IMR-90 (cell line): Measurements from ENCODE around the gene URI1. TPM values are rescaled to one million over a fixed set of nuclear protein-coding genes. Genes with fewer than 3 reads are reported as not detected.

ENCODE experiments used
- ATAC-seq: fragments of 200-7000 bp; cut with Tn5 transposase; 2 replicates; pipeline ENCODE4 v1.9.1; 2020; ENCODE audit warnings: low read depth, mild to moderate bottlenecking, moderate library complexity
- BruUV-seq: library from RNA; stranded (reverse); fragments of 400-500 nt; replicated peaks from 2 replicates; lab custom pipeline; 2021; lab: Mats Ljungman, UMichigan
- CTCF ChIA-PET: fragments of 300-600 bp; formaldehyde crosslinking; extraction: SDS; loops from one replicate; lab custom pipeline; 2021; ENCODE audit warnings: antibody characterized with exemption; lab: Yijun Ruan, JAX
- POLR2A ChIA-PET: fragments of 300-600 bp; sonication (Branson Sonifier 250); formaldehyde crosslinking; loops from one replicate; lab custom pipeline; 2022; ENCODE audit warnings: antibody characterized with exemption; ENCODE audit not compliant: unreplicated experiment; lab: Charles Lee
- DNase-seq: peaks from one replicate; pipeline ENCODE4 v3.0.0; 2013
- H2AFZ ChIP-seq: replicated peaks from 2 replicates; pipeline ENCODE3; 2013; ENCODE audit warnings: low read length, mild to moderate bottlenecking; ENCODE audit not compliant: poor library complexity
- H2AK5ac ChIP-seq: 2 replicates; pipeline ENCODE4 v1.6.1; 2013; ENCODE audit warnings: low read depth, low read length, inconsistent platforms
- H2AK9ac ChIP-seq: replicated peaks from 2 replicates; pipeline ENCODE3; 2013; ENCODE audit warnings: mild to moderate bottlenecking, low read depth, low read length, moderate library complexity; ENCODE audit not compliant: poor library complexity
- H2BK120ac ChIP-seq: 2 replicates; pipeline ENCODE4 v1.6.1; 2013; ENCODE audit warnings: low read depth, low read length, inconsistent platforms
- H2BK15ac ChIP-seq: 3 replicates; pipeline ENCODE4 v1.6.1; 2013; ENCODE audit warnings: low read depth, low read length, inconsistent platforms
- H2BK20ac ChIP-seq: 2 replicates; pipeline ENCODE4 v1.6.1; 2013; ENCODE audit warnings: low read depth, mild to moderate bottlenecking, inconsistent platforms, low read length, moderate library complexity
- H2BK5ac ChIP-seq: 2 replicates; pipeline ENCODE4 v1.6.1; 2013; ENCODE audit warnings: mild to moderate bottlenecking, low read depth, low read length, inconsistent platforms; ENCODE audit not compliant: poor library complexity, severe bottlenecking
- H3K14ac ChIP-seq: replicated peaks from 2 replicates; pipeline ENCODE4 v1.6.1; 2013; ENCODE audit warnings: low read depth, low read length, inconsistent platforms
- H3K18ac ChIP-seq: 2 replicates; pipeline ENCODE4 v1.6.1; 2013; ENCODE audit warnings: low read depth, low read length, control low read depth
- H3K23ac ChIP-seq: 2 replicates; pipeline ENCODE4 v1.6.1; 2013; ENCODE audit warnings: low read depth, low read length, inconsistent platforms
- H3K27ac ChIP-seq: 2 replicates; pipeline ENCODE4 v1.5.1; 2013; ENCODE audit warnings: mild to moderate bottlenecking, control low read depth, low read length; ENCODE audit not compliant: insufficient read depth
- H3K27me3 ChIP-seq: 2 replicates; pipeline ENCODE4 v1.6.1; 2013; ENCODE audit warnings: low read length; ENCODE audit not compliant: control insufficient read depth, insufficient read depth
- H3K36me3 ChIP-seq: 2 replicates; pipeline ENCODE4 v1.6.1; 2013; ENCODE audit warnings: low read length, mixed read lengths; ENCODE audit not compliant: control insufficient read depth, insufficient read depth
- H3K4ac ChIP-seq: 2 replicates; pipeline ENCODE4 v1.6.1; 2013; ENCODE audit warnings: low read depth, low read length, inconsistent platforms
- H3K4me1 ChIP-seq: 2 replicates; pipeline ENCODE4 v1.6.1; 2013; ENCODE audit warnings: low read length, mixed read lengths; ENCODE audit not compliant: control insufficient read depth, insufficient read depth
- H3K4me2 ChIP-seq: 2 replicates; pipeline ENCODE4 v1.6.1; 2013; ENCODE audit warnings: low read depth, mild to moderate bottlenecking, control low read depth, low read length, moderate library complexity
- H3K4me3 ChIP-seq: 2 replicates; pipeline ENCODE4 v1.5.1; 2013; ENCODE audit warnings: low read depth, mild to moderate bottlenecking, control low read depth, low read length, moderate library complexity; ENCODE audit not compliant: insufficient read depth
- H3K56ac ChIP-seq: 2 replicates; pipeline ENCODE4 v1.6.1; 2013; ENCODE audit warnings: low read length, inconsistent platforms; ENCODE audit not compliant: insufficient read depth; ENCODE audit errors: extremely low read depth
- H3K79me1 ChIP-seq, 2 experiments: 2 replicates each; pipeline ENCODE4 v1.6.1; 2013; ENCODE audit warnings: low read length in 2 of 2, inconsistent platforms in 1 of 2, low read depth in 1 of 2
- H3K9ac ChIP-seq: 2 replicates; pipeline ENCODE4 v1.6.1; 2013; ENCODE audit warnings: low read depth, low read length, control low read depth
- H3K9me1 ChIP-seq: 2 replicates; pipeline ENCODE4 v1.6.1; 2013; ENCODE audit warnings: low read length, inconsistent platforms; ENCODE audit not compliant: insufficient read depth
- H3K9me3 ChIP-seq: 2 replicates; pipeline ENCODE4 v1.6.1; 2013; ENCODE audit warnings: low read length; ENCODE audit not compliant: control insufficient read depth, insufficient read depth
- H4K20me1 ChIP-seq: 2 replicates; pipeline ENCODE4 v1.6.1; 2013; ENCODE audit warnings: low read length, inconsistent platforms; ENCODE audit not compliant: insufficient read depth
- H4K5ac ChIP-seq: 2 replicates; pipeline ENCODE4 v1.6.1; 2013; ENCODE audit warnings: mild to moderate bottlenecking, low read depth, low read length, control low read depth
- H4K8ac ChIP-seq, 2 experiments: 2 replicates each; pipeline ENCODE4 v1.6.1; 2013; ENCODE audit warnings: low read depth in 2 of 2, low read length in 2 of 2, control low read depth in 1 of 2, inconsistent platforms in 1 of 2
- H4K91ac ChIP-seq: 2 replicates; pipeline ENCODE4 v1.6.1; 2013; ENCODE audit warnings: low read depth, low read length, inconsistent platforms; ENCODE audit not compliant: insufficient read depth
- BHLHE40 ChIP-seq: fragments of 150-350 bp; IDR thresholded peaks from 2 replicates; pipeline ENCODE4 v1.6.1; 2016; ENCODE audit warnings: mild to moderate bottlenecking, low read depth, low read length
- CEBPB ChIP-seq: IDR thresholded peaks from 2 replicates; pipeline ENCODE4 v1.6.1; 2012; ENCODE audit warnings: low read depth, low read length, improper control_type of control experiment
- CTCF ChIP-seq: conservative IDR thresholded peaks from 2 replicates; pipeline ENCODE4 v1.5.1; 2012; ENCODE audit warnings: mild to moderate bottlenecking, low read depth, low read length, improper control_type of control experiment
- ELK1 ChIP-seq: fragments of 150-350 bp; IDR thresholded peaks from 2 replicates; pipeline ENCODE4 v1.6.1; 2016; ENCODE audit warnings: low read depth, mild to moderate bottlenecking, low read length, moderate library complexity, borderline replicate concordance
- FOS ChIP-seq: fragments of 150-350 bp; IDR thresholded peaks from 2 replicates; pipeline ENCODE4 v1.6.1; 2016; ENCODE audit warnings: low read depth, low read length
- MAFK ChIP-seq: IDR thresholded peaks from 2 replicates; pipeline ENCODE4 v1.6.1; 2012; ENCODE audit warnings: low read depth, low read length, improper control_type of control experiment
- MAZ ChIP-seq: IDR thresholded peaks from 2 replicates; pipeline ENCODE4 v1.6.1; 2012; ENCODE audit warnings: low read depth, mild to moderate bottlenecking, low read length, improper control_type of control experiment, moderate library complexity, borderline replicate concordance
- MXI1 ChIP-seq: IDR thresholded peaks from 2 replicates; pipeline ENCODE4 v1.6.1; 2012; ENCODE audit warnings: low read depth, mild to moderate bottlenecking, low read length, moderate library complexity, borderline replicate concordance
- RCOR1 ChIP-seq: IDR thresholded peaks from 2 replicates; pipeline ENCODE4 v1.6.1; 2012; ENCODE audit warnings: mild to moderate bottlenecking, low read length, improper control_type of control experiment; ENCODE audit not compliant: insufficient replicate concordance
- SMC3 ChIP-seq: fragments of 150-350 bp; IDR thresholded peaks from 2 replicates; pipeline ENCODE4 v1.6.1; 2016; ENCODE audit warnings: low read depth, mild to moderate bottlenecking, antibody characterized with exemption, low read length, moderate library complexity
- WGBS, 2 experiments: methylation state at CpG; one replicate each; pipeline versions ENCODE4 v1.1.5 to v1.1.7; 2013; ENCODE audit warnings: missing lambda C conversion rate in 2 of 2; ENCODE audit not compliant: insufficient read length in 1 of 2; ENCODE audit errors: extremely low coverage in 2 of 2; 5-methylcytosine and 5-hydroxymethylcytosine counted together
- dilution Hi-C: fragments of 300-500 bp; cut with HindIII; formaldehyde crosslinking; loops from one replicate; pipeline ENCODE4 v1.14.3; 2018; ENCODE audit warnings: low sequenced_read_pairs; ENCODE audit not compliant: unreplicated experiment
- in situ Hi-C: fragments of 300-500 bp; cut with MboI; formaldehyde crosslinking; loops from 3 replicates; pipeline ENCODE4 v1.14.3; 2019; ENCODE audit warnings: low sequenced_read_pairs, inconsistent platforms, mixed read lengths
- intact Hi-C: fragments of 100-400 bp; cut with micrococcal nuclease; formaldehyde crosslinking; loops from 2 replicates; pipeline ENCODE4 v1.10.0; 2022
- polyA plus RNA-seq, 3 experiments: library from polyadenylated mRNA; depleted of rRNA; stranded (reverse); fragments of >200 nt; gene quantifications; 2 replicates each; pipeline ENCODE4 v1.2.3, GENCODE V29; 2012; ENCODE audit warnings: low replicate concordance in 1 of 3
- total RNA-seq: library from RNA; depleted of rRNA; stranded (reverse); fragments of >200 nt; gene quantifications from 2 replicates; pipeline ENCODE4 v1.2.3, GENCODE V29; 2012

The URI1 gene
- total and polyA plus RNA-seq, 2 of the 4 experiments (the other 2 are of a cell fraction), result 43.2 to 45.3 TPM

- no peak overlapping the region for H2BK5ac ChIP-seq
- no peaks in the 10 kb centered on the region for H3K79me1 ChIP-seq
- DNase-seq (no peak), ATAC-seq (no peak)
- no peak overlapping the region for H4K8ac ChIP-seq
- TF ChIP-seq MXI1 (no peak), MAZ (no peak), FOS (no peak), CEBPB (no peak), SMC3 (no peak), MAFK (no peak), RCOR1 (no peak), CTCF (no peak), BHLHE40 (no peak), ELK1 (no peak)
- no peak overlapping the region for H3K27ac ChIP-seq
- no peak overlapping the region for H2AK9ac ChIP-seq
- no peak overlapping the region for H2BK15ac ChIP-seq
- no CpG with 5 or more reads among the region's 3 CpGs for WGBS, 2 experiments
- intact Hi-C loops, result no loop called here
- POLR2A ChIA-PET, result no interaction called here
- H3K4me1 ChIP-seq, result no peaks in the 10 kb centered on the region
- no peak overlapping the region for H3K56ac ChIP-seq
- H3K9ac ChIP-seq, result no peak overlapping the region
- H4K91ac ChIP-seq, result no peak overlapping the region
- no peak overlapping the region for H3K4ac ChIP-seq
- dilution Hi-C loops, result no loop called here
- no peaks in the 10 kb centered on the region for H3K9me3 ChIP-seq
- H3K9me1 ChIP-seq, result no peaks in the 10 kb centered on the region
- no peak overlapping the region for H3K23ac ChIP-seq
- in situ Hi-C loops, result loop anchor here (25.0 kb wide), 1 partner anchor 740 kb away; no protein-coding TSS in a partner anchor
- no peak overlapping the region for H2AFZ ChIP-seq
- no peak overlapping the region for H2BK20ac ChIP-seq
- no peak overlapping the region for H2AK5ac ChIP-seq
- no peak overlapping the region for H3K14ac ChIP-seq
- BruUV-seq, result no TSS peak
- no peak overlapping the region for H4K5ac ChIP-seq
- no peak overlapping the region for H3K18ac ChIP-seq
- CTCF ChIA-PET, result no interaction called here
- H3K4me3 ChIP-seq, result no peak overlapping the region
- no peaks in the 10 kb centered on the region for H4K20me1 ChIP-seq
- H3K4me2 ChIP-seq, result no peak overlapping the region
- no peaks in the 10 kb centered on the region for H3K36me3 ChIP-seq
- H3K27me3 ChIP-seq, result no peaks in the 10 kb centered on the region
- H2BK120ac ChIP-seq, result no peak overlapping the region
Measured at GRCh38 chr19:29897466-29897865, 44.6 kb upstream of the URI1 start.
